Measurements from ENCODE around the gene SMIM26. TPM values are rescaled to one million over a fixed set of nuclear protein-coding genes. Genes with fewer than 3 reads are reported as not detected.
"Not testable (repeated sequence)": the region's sequence is repeated elsewhere in the genome, so short reads cannot be mapped to it uniquely, and the experiment has no call there.

Gene SMIM26
- 93.9 TPM for total RNA-seq

DNA sequence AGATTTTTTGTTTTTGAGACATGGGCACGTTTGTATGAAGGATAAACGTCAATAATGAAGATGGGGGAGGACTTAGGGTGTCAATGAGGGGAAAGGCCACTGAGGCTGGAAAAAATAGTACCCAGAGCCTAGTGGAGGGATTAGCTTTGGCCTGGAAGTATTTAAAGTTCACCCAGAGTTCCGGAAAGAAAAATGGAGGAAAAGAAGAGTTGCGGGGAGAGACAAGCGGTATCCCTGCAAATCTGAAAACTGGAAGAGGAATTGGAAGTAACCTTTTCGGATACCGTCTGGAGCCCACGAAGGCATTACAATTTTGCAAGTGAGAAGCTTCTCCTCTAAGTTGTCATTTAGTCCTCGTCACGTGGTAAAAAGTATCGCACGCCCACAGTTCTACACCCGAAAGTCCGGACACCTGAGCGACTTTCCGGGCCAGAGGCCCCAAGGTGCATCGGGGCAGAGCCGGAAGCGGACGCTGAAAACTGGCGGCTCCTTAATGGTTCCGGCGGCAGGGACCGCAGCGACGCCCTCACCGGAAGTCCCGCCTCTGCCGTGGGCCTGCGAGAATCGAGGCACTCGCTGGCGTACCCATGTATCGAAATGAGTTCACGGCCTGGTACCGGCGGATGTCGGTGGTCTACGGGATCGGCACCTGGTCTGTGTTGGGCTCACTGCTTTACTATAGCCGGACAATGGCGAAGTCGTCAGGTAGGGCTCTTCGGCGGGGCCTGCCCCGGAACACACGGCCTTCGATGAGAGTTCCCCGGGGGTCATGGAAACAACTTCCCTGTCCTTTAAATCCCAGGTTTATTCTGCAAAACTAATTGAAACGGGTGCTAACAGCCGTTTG is at the start of gene SMIM26:
Gene SMIM26, plus strand, starts transcription at position 541 of the 847 bp plus-strand sequence. Its CDS starts 47 bp downstream, at position 588.
- no peaks in the 10 kb centered on the region for H3K9me3 ChIP-seq (ENCODE audit: low read depth, low read length)
- H3K4me3 ChIP-seq (ENCODE audit: low read length), result peak within 1 kb of the TSS; percentile 92
- peaks cover 27% of the 10 kb centered on the region for H3K4me1 ChIP-seq (ENCODE audit: insufficient read depth, low read length)
- H3K27me3 ChIP-seq (ENCODE audit: insufficient read depth, low read length), result no peaks in the 10 kb centered on the region

GRCh38 chr20:18522066-18522465 is 45.2 kb upstream of the SMIM26 start:
- H3K4me1 ChIP-seq (ENCODE audit: insufficient read depth, low read length); H3K9me3 ChIP-seq (ENCODE audit: low read depth, low read length); H3K4me3 ChIP-seq (ENCODE audit: low read length); H3K27me3 ChIP-seq (ENCODE audit: insufficient read depth, low read length): not testable (repeated sequence)

DNA sequence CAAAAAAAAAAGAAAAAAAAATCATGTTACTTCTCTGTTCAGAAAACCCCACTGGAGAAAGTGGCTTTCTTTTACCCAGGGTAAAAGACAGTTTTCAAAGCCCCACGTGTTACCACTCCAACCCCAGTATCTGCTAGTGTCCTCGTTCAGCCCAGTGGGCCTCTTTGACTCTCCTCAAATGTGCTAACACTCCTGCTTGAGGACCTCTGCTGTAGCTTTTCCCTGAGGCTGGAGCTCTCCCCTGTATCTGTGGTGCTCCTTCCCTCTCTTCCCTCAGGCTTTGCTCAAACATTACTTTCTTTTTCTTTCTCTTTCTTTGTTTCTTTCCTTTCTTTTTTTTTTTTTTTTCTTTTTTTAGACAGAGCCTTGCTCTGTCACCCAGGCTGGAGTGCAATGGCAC is 44.2 kb upstream of the SMIM26 start:
- no peaks in the 10 kb centered on the region for H3K4me1 ChIP-seq (ENCODE audit: insufficient read depth, low read length)
- H3K27me3 ChIP-seq (ENCODE audit: insufficient read depth, low read length), result no peaks in the 10 kb centered on the region
- H3K4me3 ChIP-seq (ENCODE audit: low read length), result no peak overlapping the region
- H3K9me3 ChIP-seq (ENCODE audit: low read depth, low read length), result no peaks in the 10 kb centered on the region

DNA sequence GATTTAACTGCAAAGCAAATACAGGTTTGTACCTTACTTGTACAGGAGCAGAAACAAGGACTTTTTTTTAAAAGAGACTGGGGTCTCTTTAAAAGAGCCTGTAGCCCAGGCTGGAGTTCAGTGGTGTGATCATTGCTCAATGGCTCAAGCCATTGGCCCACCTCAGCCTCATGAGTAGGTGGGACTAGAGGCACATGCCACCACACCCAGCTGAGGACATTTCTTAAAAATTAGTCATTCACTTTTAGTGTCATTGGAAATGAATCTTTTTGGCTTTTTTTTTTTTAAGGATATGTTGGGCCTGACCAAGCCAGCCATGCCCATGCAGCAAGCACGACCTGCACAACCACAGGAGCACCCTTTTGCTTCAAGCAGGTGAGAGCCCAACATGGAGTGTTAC is 42.6 kb upstream of the SMIM26 start:
- Histone ChIP-seq H3K4me3 (ENCODE audit: low read length) (no peak overlapping the region), H3K27me3 (ENCODE audit: insufficient read depth, low read length) (no peaks in the 10 kb centered on the region), H3K9me3 (ENCODE audit: low read depth, low read length) (no peaks in the 10 kb centered on the region)

DNA sequence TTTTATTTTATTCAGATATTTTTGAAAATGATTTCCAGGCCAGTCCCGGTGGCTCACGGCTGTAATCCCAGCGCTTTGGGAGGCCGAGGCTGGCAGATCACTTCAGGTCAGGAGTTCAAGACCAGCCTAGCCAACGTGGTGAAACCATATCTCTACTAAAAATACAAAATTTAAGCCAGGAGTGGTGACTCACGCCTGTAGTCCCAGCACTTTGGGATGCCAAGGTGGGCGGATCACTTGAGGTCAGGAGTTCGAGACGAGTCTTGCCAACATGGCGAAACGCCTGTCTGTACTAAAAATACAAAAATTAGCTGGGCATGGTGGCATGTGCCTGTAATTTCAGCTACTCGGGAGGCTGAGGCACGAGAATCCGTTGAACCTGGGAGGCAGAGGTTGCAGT is 40.5 kb upstream of the SMIM26 start:
- not testable (repeated sequence) for H3K9me3 ChIP-seq (ENCODE audit: low read depth, low read length); H3K27me3 ChIP-seq (ENCODE audit: insufficient read depth, low read length); H3K4me1 ChIP-seq (ENCODE audit: insufficient read depth, low read length); H3K4me3 ChIP-seq (ENCODE audit: low read length)

More for the DNA sequence above, 42.6 kb upstream of the SMIM26 start:
- no peaks in the 10 kb centered on the region for H3K4me1 ChIP-seq (ENCODE audit: insufficient read depth, low read length)

GRCh38 chr20:18527339-18527738 is 39.9 kb upstream of the SMIM26 start:
- no peaks in the 10 kb centered on the region for H3K27me3 ChIP-seq (ENCODE audit: insufficient read depth, low read length)
- H3K9me3 ChIP-seq (ENCODE audit: low read depth, low read length), result no peaks in the 10 kb centered on the region
- H3K4me1 ChIP-seq (ENCODE audit: insufficient read depth, low read length), result no peaks in the 10 kb centered on the region
- no peak overlapping the region for H3K4me3 ChIP-seq (ENCODE audit: low read length)

GRCh38 chr20:18527836-18528235 is 39.4 kb upstream of the SMIM26 start:
- no peaks in the 10 kb centered on the region for H3K9me3 ChIP-seq (ENCODE audit: low read depth, low read length)
- H3K4me1 ChIP-seq (ENCODE audit: insufficient read depth, low read length), result no peaks in the 10 kb centered on the region
- H3K4me3 ChIP-seq (ENCODE audit: low read length), result no peak overlapping the region
- H3K27me3 ChIP-seq (ENCODE audit: insufficient read depth, low read length), result no peaks in the 10 kb centered on the region

- Histone ChIP-seq H3K27me3 (ENCODE audit: insufficient read depth, low read length) (no peaks in the 10 kb centered on the region), H3K4me1 (ENCODE audit: insufficient read depth, low read length) (no peaks in the 10 kb centered on the region), H3K9me3 (ENCODE audit: low read depth, low read length) (no peaks in the 10 kb centered on the region), H3K4me3 (ENCODE audit: low read length) (no peak overlapping the region)
These were observed 38.2 kb upstream of the SMIM26 start for GRCh38 chr20:18529041-18529440.

- Histone ChIP-seq H3K4me1 (ENCODE audit: insufficient read depth, low read length) (no peaks in the 10 kb centered on the region), H3K27me3 (ENCODE audit: insufficient read depth, low read length) (no peaks in the 10 kb centered on the region)
These were observed 34.6 kb upstream of the SMIM26 start for GRCh38 chr20:18532626-18533025.

GRCh38 chr20:18533491-18533890 is 33.7 kb upstream of the SMIM26 start:
- H3K27me3 ChIP-seq (ENCODE audit: insufficient read depth, low read length), result no peaks in the 10 kb centered on the region
- no peaks in the 10 kb centered on the region for H3K9me3 ChIP-seq (ENCODE audit: low read depth, low read length)
- H3K4me3 ChIP-seq (ENCODE audit: low read length), result no peak overlapping the region

More at GRCh38 chr20:18532626-18533025, 34.6 kb upstream of the SMIM26 start:
- H3K4me3 ChIP-seq (ENCODE audit: low read length), result no peak overlapping the region
- H3K9me3 ChIP-seq (ENCODE audit: low read depth, low read length), result no peaks in the 10 kb centered on the region

DNA sequence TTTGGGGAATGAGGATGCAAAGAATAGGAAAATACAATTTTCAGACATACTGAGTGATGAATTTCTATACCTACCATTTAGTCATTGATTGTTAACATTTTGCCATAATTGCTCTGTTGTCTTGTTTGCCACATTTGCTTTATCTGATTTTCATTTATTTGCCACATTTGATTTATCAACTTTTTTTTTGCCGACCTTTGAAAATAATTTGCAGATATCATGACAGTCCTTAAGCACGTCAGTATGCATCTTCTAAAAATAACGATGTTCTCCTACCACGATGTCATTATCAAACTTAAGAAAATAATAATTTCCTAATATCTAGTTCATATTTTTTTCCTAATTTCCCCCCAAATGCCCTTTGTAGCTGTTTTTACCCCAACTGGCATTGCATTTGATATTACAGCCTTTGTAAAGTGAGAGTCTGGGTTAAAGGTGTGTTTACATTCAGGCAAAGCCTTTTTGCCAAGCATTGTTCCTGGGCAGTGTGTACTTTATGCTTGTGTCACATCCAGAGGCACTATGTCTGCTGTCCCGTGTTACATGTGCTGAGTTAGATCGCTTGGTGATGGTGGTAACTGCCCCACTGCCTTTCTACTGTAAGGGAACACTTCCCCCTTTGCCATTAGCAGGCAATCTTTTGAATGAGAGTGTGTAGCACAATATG is 33.1 kb upstream of the SMIM26 start:
- Histone ChIP-seq H3K4me1 (ENCODE audit: insufficient read depth, low read length) (no peaks in the 10 kb centered on the region), H3K9me3 (ENCODE audit: low read depth, low read length) (no peaks in the 10 kb centered on the region), H3K4me3 (ENCODE audit: low read length) (no peak overlapping the region), H3K27me3 (ENCODE audit: insufficient read depth, low read length) (no peaks in the 10 kb centered on the region)

More at GRCh38 chr20:18533491-18533890, 33.7 kb upstream of the SMIM26 start:
- no peaks in the 10 kb centered on the region for H3K4me1 ChIP-seq (ENCODE audit: insufficient read depth, low read length)

- Histone ChIP-seq H3K9me3 (ENCODE audit: low read depth, low read length) (no peaks in the 10 kb centered on the region), H3K4me1 (ENCODE audit: insufficient read depth, low read length) (no peaks in the 10 kb centered on the region), H3K4me3 (ENCODE audit: low read length) (no peak overlapping the region), H3K27me3 (ENCODE audit: insufficient read depth, low read length) (no peaks in the 10 kb centered on the region)
These were observed 29.6 kb upstream of the SMIM26 start for GRCh38 chr20:18537651-18538050.

DNA sequence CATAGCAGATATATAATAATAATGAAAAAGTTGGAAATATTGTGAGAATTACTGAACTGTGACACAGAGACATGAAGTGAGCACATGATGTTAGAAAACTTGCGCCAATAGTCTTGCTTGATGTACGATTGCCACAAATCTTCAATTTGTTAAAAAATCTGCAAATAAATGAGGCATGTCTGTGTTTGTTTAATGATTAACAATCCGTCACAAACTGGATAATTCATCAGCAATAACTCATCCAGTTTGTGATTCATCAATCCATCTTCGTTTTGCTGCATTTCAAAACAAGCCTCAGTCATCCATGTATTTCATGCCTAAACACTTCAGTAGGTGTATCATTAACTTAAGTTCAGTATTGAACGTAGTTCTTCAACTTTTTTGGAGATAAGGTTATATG is 25.5 kb upstream of the SMIM26 start:
- H3K4me1 ChIP-seq (ENCODE audit: insufficient read depth, low read length), result no peaks in the 10 kb centered on the region
- no peaks in the 10 kb centered on the region for H3K27me3 ChIP-seq (ENCODE audit: insufficient read depth, low read length)
- H3K9me3 ChIP-seq (ENCODE audit: low read depth, low read length), result no peaks in the 10 kb centered on the region
- no peak overlapping the region for H3K4me3 ChIP-seq (ENCODE audit: low read length)

DNA sequence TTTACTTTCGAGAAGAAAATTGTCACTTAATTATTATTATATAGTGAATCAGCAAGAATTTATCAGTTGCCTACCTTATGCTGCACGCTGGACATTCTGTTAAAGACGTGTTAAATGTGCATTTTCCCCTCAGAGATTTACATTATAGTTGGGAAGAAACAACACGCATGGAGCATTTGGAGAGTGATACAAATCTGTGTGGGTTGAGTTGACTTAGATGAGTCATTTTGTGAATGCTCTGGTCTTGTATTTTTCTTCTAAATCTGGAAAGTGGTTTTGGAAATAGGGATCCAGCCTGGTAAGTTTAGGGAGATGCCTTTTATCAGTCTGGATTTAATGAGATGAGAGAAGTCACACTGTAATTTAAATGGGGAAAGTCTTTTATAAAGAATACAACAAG is 24.0 kb upstream of the SMIM26 start:
- H3K4me3 ChIP-seq (ENCODE audit: low read length), result no peak overlapping the region
- H3K27me3 ChIP-seq (ENCODE audit: insufficient read depth, low read length), result no peaks in the 10 kb centered on the region
- H3K4me1 ChIP-seq (ENCODE audit: insufficient read depth, low read length), result no peaks in the 10 kb centered on the region
- H3K9me3 ChIP-seq (ENCODE audit: low read depth, low read length), result no peaks in the 10 kb centered on the region

DNA sequence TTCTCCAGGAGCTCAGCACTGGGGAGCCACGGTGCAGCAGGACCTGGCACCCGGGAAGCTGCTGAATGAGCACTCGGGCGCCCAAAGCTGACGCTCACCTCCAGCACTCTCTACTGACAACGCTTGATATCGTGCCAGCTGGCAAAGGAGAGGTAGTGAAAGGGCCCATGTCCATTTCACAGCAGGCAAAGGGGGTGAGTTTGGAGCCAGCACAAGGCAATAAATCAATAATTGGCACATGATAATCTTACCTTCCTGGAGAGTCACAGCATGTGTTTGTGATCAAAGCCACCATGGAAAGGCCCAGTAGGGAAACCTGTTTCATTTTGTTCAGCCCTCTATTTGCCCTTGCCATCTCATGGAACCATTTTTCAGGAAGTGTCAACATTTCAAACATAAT is 23.3 kb upstream of the SMIM26 start:
- H3K9me3 ChIP-seq (ENCODE audit: low read depth, low read length), result no peaks in the 10 kb centered on the region
- no peaks in the 10 kb centered on the region for H3K4me1 ChIP-seq (ENCODE audit: insufficient read depth, low read length)
- H3K27me3 ChIP-seq (ENCODE audit: insufficient read depth, low read length), result no peaks in the 10 kb centered on the region
- H3K4me3 ChIP-seq (ENCODE audit: low read length), result no peak overlapping the region

GRCh38 chr20:18545566-18545965 is 21.7 kb upstream of the SMIM26 start:
- Histone ChIP-seq H3K27me3 (ENCODE audit: insufficient read depth, low read length) (no peaks in the 10 kb centered on the region), H3K4me3 (ENCODE audit: low read length) (no peak overlapping the region), H3K9me3 (ENCODE audit: low read depth, low read length) (no peaks in the 10 kb centered on the region), H3K4me1 (ENCODE audit: insufficient read depth, low read length) (no peaks in the 10 kb centered on the region)

Data from mononuclear cell (primary cell).